Suprapubic skin (tissue), 4 donors: Measurements from ENCODE around the gene P4HA2. TPM values are rescaled to one million over a fixed set of nuclear protein-coding genes. Genes with fewer than 3 reads are reported as not detected.

Experiments used
- DNase-seq, 2 donors: peaks; one replicate each; pipeline ENCODE4 v3.0.0-alpha.2; 2019; ENCODE audit warnings: low spot score in 2 of 2
- H3K27ac ChIP-seq: fragments of 200-600 bp; sonication (generic); one replicate; pipeline ENCODE4 v1.5.1; 2019
- H3K27me3 ChIP-seq: fragments of 200-600 bp; sonication (generic); one replicate; pipeline ENCODE4 v1.5.1; 2019
- H3K36me3 ChIP-seq: fragments of 200-600 bp; sonication (generic); one replicate; pipeline ENCODE4 v1.5.1; 2019
- H3K4me1 ChIP-seq: fragments of 200-600 bp; sonication (generic); one replicate; pipeline ENCODE4 v1.5.1; 2019
- H3K4me3 ChIP-seq: fragments of 200-600 bp; sonication (generic); one replicate; pipeline ENCODE4 v1.5.1; 2019; ENCODE audit warnings: mild to moderate bottlenecking
- H3K9me3 ChIP-seq: fragments of 200-600 bp; sonication (generic); one replicate; pipeline ENCODE4 v1.5.1; 2019
- EP300 ChIP-seq: sonication (generic); formaldehyde crosslinking; IDR thresholded peaks from one replicate; pipeline ENCODE4 v1.6.1; 2017; ENCODE audit warnings: antibody characterized with exemption
- POLR2A ChIP-seq, 2 donors: fragments of 450-650 bp; IDR thresholded peaks; one replicate each; pipeline ENCODE4 v1.6.1; 2017; ENCODE audit warnings: antibody characterized with exemption in 2 of 2, mild to moderate bottlenecking in 2 of 2, moderate library complexity in 2 of 2
- POLR2AphosphoS5 ChIP-seq, 3 donors: sonication (generic); formaldehyde crosslinking; IDR thresholded peaks; one replicate each; pipeline ENCODE4 v1.6.1; 2017; ENCODE audit warnings: antibody characterized with exemption in 3 of 3
- WGBS: methylation state at CpG from one replicate; pipeline ENCODE4 v1.1.5; 2018; 5-methylcytosine and 5-hydroxymethylcytosine counted together
- total RNA-seq, 4 donors: library from RNA; depleted of rRNA; stranded (reverse); fragments of >200 nt; gene quantifications; one replicate each; pipeline ENCODE4 v1.1.0, GENCODE V29; 2016
- TF ChIP-seq, protein P1 (sequence below), 2 donors: fragments of 200-600 bp in 1 of 2; fragments of 450-650 bp in 1 of 2; sonication (generic) in 1 of 2; IDR thresholded peaks; one replicate each; pipeline ENCODE4 v1.5.1; 2016 to 2019; ENCODE audit warnings: antibody characterized with exemption in 2 of 2, mild to moderate bottlenecking in 1 of 2, moderate library complexity in 1 of 2

P4HA2 gene
- total RNA-seq, 4 donors from 2014 or later, result 23.9 to 42.0 (median 30.9) TPM

DNA sequence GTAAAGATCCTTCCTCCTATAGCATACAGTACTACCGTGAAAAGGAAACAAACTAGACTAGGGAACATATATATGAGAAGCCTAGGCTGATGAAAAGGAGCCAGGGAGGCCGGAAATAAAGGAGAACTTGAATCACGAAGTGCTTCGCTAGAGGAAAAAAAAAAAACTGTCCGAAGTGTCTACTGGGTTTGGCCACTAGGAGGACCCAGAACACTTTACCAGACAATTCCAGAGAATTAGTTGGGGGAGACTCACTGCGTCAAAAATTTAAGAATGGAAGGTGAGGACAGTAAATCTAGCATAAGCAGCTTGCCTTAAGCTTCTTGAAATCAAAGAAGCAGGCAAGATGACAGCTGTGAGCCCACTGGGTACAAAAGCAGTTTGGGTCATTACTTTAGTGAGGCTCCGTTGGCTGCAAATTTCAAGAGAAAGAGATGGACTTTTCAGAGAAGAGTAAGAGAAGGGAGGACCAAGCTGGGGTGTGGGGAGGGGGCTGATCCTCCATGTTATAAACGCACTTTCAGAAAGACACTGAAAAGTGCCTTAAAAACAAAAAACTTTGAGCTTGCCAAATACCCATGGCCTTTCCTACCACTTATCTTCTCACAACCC, 47.4 kb downstream of the P4HA2 start:
- no peaks in the 10 kb centered on the region for H3K27me3 ChIP-seq
- no peaks in the 10 kb centered on the region for H3K36me3 ChIP-seq
- WGBS, result 16% methylated on average over 8 of the region's 8 CpGs
- H3K9me3 ChIP-seq, result no peaks in the 10 kb centered on the region
- H3K4me3 ChIP-seq, result no peak overlapping the region
- H3K27ac ChIP-seq, result no peak overlapping the region
- DNase-seq, result no peak
- H3K4me1 ChIP-seq, result peaks cover 15% of the 10 kb centered on the region
- no peak for TF ChIP-seq EP300
- TF ChIP-seq, protein P1, sequence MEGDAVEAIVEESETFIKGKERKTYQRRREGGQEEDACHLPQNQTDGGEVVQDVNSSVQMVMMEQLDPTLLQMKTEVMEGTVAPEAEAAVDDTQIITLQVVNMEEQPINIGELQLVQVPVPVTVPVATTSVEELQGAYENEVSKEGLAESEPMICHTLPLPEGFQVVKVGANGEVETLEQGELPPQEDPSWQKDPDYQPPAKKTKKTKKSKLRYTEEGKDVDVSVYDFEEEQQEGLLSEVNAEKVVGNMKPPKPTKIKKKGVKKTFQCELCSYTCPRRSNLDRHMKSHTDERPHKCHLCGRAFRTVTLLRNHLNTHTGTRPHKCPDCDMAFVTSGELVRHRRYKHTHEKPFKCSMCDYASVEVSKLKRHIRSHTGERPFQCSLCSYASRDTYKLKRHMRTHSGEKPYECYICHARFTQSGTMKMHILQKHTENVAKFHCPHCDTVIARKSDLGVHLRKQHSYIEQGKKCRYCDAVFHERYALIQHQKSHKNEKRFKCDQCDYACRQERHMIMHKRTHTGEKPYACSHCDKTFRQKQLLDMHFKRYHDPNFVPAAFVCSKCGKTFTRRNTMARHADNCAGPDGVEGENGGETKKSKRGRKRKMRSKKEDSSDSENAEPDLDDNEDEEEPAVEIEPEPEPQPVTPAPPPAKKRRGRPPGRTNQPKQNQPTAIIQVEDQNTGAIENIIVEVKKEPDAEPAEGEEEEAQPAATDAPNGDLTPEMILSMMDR (IDR thresholded peaks at IDR 0.05), result peak; percentile 40 to 56

DNA sequence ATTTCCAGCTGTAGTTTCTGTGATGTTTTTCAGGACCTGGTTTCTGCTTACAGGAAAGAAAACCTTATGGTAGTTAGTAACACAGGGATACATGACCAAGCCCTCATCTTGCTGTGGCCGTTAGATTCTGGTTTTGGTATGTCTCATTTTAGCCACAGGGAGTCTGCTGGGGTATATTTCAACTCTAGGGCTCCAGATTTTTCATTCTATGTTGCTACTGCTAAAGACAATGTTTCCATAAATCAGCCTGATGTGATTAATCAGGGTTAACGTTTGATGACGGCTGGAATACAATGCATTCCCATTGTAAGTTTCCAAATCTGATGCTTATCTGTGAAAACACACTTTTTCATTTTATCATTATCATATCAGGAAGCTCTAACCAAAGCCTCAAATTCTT, 48.2 kb downstream of the P4HA2 start:
- TF ChIP-seq POLR2A (IDR thresholded peaks at IDR 0.05) (no peak), EP300 (no peak), POLR2AphosphoS5 (IDR thresholded peaks at IDR 0.05) (no peak)
- TF ChIP-seq, protein P1 (IDR thresholded peaks at IDR 0.05), result no peak
- DNase-seq, result no peak
- Histone ChIP-seq H3K36me3 (no peaks in the 10 kb centered on the region), H3K27ac (no peak overlapping the region), H3K9me3 (no peaks in the 10 kb centered on the region), H3K4me1 (peaks cover 15% of the 10 kb centered on the region), H3K4me3 (no peak overlapping the region), H3K27me3 (no peaks in the 10 kb centered on the region)
- 39% methylated on average over 3 of the region's 3 CpGs for WGBS

DNA sequence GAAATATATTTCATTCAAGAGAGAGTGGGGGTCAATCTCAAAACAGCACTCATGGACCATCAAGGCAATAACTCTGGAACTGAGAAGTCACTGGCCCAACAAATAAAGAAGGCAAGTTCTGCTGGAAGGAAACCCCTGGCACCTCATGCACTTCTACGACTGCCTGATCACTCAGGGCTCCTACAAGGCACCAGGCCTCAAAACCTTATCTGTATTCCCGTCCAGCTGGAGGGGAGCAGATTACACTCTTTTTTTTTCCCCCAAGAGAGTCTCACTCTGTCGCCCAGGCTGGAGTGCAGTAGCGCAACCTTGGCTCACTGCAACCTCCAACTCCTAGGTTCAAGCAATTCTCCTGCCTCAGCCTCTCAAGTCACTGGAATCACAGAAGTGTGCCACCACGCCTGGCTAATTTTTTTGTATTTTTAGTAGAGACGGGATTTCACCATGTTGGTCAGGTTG, 49.9 kb downstream of the P4HA2 start:
- no peak overlapping the region for H3K4me3 ChIP-seq
- H3K27me3 ChIP-seq, result no peaks in the 10 kb centered on the region
- WGBS, result 91% methylated on average over 6 of the region's 6 CpGs
- no peaks in the 10 kb centered on the region for H3K9me3 ChIP-seq
- no peak for DNase-seq
- H3K4me1 ChIP-seq, result peaks cover 13% of the 10 kb centered on the region
- H3K27ac ChIP-seq, result no peak overlapping the region
- TF ChIP-seq, protein P1 (IDR thresholded peaks at IDR 0.05), result no peak
- TF ChIP-seq EP300, result no peak
- no peak for TF ChIP-seq POLR2AphosphoS5 (IDR thresholded peaks at IDR 0.05)
- TF ChIP-seq POLR2A (IDR thresholded peaks at IDR 0.05), result no peak
- H3K36me3 ChIP-seq, result no peaks in the 10 kb centered on the region

DNA sequence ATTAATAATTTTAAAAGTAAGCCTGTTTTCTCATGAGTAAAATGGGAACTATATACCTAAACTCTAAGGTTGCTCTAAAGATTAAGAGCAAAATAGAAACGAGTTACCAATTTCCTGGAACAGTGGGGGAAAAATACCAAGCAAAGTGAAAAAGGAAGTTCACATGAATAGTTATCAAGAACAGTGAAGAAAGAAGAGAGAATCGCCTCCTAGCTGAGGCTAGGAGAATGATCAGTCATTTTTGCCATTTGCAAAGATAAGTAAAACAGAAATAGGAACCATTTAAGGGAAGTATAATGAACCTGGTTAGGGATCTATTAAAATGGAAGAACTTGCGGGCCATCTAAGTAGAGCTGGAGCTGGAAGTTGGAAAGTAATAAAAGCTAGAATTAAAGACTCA, 50.7 kb downstream of the P4HA2 start:
- DNase-seq, result no peak
- TF ChIP-seq POLR2A (IDR thresholded peaks at IDR 0.05) (no peak), POLR2AphosphoS5 (IDR thresholded peaks at IDR 0.05) (no peak), EP300 (no peak)
- TF ChIP-seq, protein P1 (IDR thresholded peaks at IDR 0.05), result no peak
- no peak overlapping the region for H3K4me3 ChIP-seq
- no peaks in the 10 kb centered on the region for H3K36me3 ChIP-seq
- no peaks in the 10 kb centered on the region for H3K9me3 ChIP-seq
- H3K27me3 ChIP-seq, result no peaks in the 10 kb centered on the region
- no peak overlapping the region for H3K27ac ChIP-seq
- H3K4me1 ChIP-seq, result peaks cover 8% of the 10 kb centered on the region
- 55% methylated on average over 3 of the region's 3 CpGs for WGBS

DNA sequence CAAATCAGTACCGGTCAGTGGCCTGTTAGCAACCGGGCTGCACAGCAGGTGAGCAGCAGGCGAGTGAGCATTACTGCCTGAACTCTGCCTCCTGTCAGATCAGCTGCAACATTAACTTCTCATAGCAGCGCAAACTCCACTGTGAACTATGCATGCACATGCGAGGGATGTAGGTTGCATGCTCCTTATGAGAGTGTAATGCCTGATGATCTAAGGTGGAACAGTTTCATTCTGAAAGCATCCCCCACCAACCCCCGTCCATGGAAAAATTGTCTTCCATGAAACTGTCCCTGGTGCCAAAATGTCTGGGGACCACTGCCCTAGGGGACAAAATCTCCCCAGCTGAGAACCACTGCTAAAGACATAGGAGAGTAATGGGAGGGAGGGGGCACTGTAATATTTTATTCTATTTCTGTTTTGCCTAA, 51.1 kb downstream of the P4HA2 start:
- H3K36me3 ChIP-seq, result no peaks in the 10 kb centered on the region
- TF ChIP-seq, protein P1 (IDR thresholded peaks at IDR 0.05), result no peak
- no peak for TF ChIP-seq POLR2A (IDR thresholded peaks at IDR 0.05)
- TF ChIP-seq EP300, result no peak

More for the DNA sequence above, 51.1 kb downstream of the P4HA2 start:
- H3K27me3 ChIP-seq, result no peaks in the 10 kb centered on the region
- H3K4me1 ChIP-seq, result peaks cover 8% of the 10 kb centered on the region
- H3K9me3 ChIP-seq, result no peaks in the 10 kb centered on the region
- no peak overlapping the region for H3K27ac ChIP-seq
- WGBS, result 73% methylated on average over 6 of the region's 6 CpGs
- no peak overlapping the region for H3K4me3 ChIP-seq
- DNase-seq, result no peak
